DND-41 (cell line): ENCODE data around the gene DDX31.

Experiments
- ATAC-seq: fragments of 200-7000 bp; cut with Tn5 transposase; 3 replicates; pipeline ENCODE4 v1.9.1; 2021; ENCODE audit warnings: low read depth; ENCODE audit not compliant: insufficient read depth
- DNase-seq: peaks from one replicate; pipeline ENCODE4 v3.0.0-alpha.2; 2020
- H2AFZ ChIP-seq: 2 replicates; pipeline ENCODE4 v1.6.0; 2012; ENCODE audit warnings: low read depth, low read length
- H3K27ac ChIP-seq: 2 replicates; pipeline ENCODE4 v1.5.1; 2012; ENCODE audit warnings: low read length, inconsistent platforms
- H3K27me3 ChIP-seq: fragments of 200-600 bp; sonication (generic); 2 replicates; pipeline ENCODE4 v1.6.0; 2012; ENCODE audit warnings: low read length, mild to moderate bottlenecking, inconsistent platforms; ENCODE audit not compliant: insufficient read depth, poor library complexity
- H3K36me3 ChIP-seq: 2 replicates; pipeline ENCODE4 v1.5.1; 2012; ENCODE audit warnings: low read length, inconsistent platforms; ENCODE audit not compliant: insufficient read depth
- H3K4me1 ChIP-seq: 2 replicates; pipeline ENCODE4 v1.5.1; 2012; ENCODE audit warnings: mild to moderate bottlenecking, low read length; ENCODE audit not compliant: insufficient read depth
- H3K4me2 ChIP-seq: 2 replicates; pipeline ENCODE4 v1.6.0; 2012; ENCODE audit warnings: mild to moderate bottlenecking, moderate library complexity, low read length, inconsistent platforms; ENCODE audit not compliant: insufficient read depth
- H3K4me3 ChIP-seq, 2 experiments: fragments of 200-600 bp in 1 of 2; shearing (Covaris generic) in 1 of 2; 2 replicates each; pipeline ENCODE4 v1.5.1; 2012 to 2016; ENCODE audit warnings: inconsistent platforms in 2 of 2, low read length in 2 of 2, mild to moderate bottlenecking in 2 of 2, low read depth in 1 of 2, moderate library complexity in 1 of 2
- H3K79me2 ChIP-seq: 2 replicates; pipeline ENCODE4 v1.6.0; 2012; ENCODE audit warnings: low read length, inconsistent platforms; ENCODE audit not compliant: insufficient read depth
- H3K9ac ChIP-seq: 2 replicates; pipeline ENCODE4 v1.6.0; 2012; ENCODE audit warnings: low read depth, mild to moderate bottlenecking, inconsistent platforms, low read length, moderate library complexity
- H3K9me3 ChIP-seq: 2 replicates; pipeline ENCODE4 v1.5.1; 2012; ENCODE audit warnings: low read length, moderate library complexity, mild to moderate bottlenecking, inconsistent platforms; ENCODE audit not compliant: insufficient read depth, severe bottlenecking
- H4K20me1 ChIP-seq: 2 replicates; pipeline ENCODE4 v1.6.0; 2012; ENCODE audit warnings: low read length; ENCODE audit not compliant: insufficient read depth
- CTCF ChIP-seq: IDR thresholded peaks from 2 replicates; pipeline ENCODE4 v1.5.1; 2012; ENCODE audit warnings: borderline replicate concordance, low read length, moderate library complexity, mild to moderate bottlenecking; ENCODE audit not compliant: poor library complexity, severe bottlenecking; ENCODE audit errors: extremely low read depth
- EZH2 ChIP-seq: IDR thresholded peaks from 3 replicates; pipeline ENCODE4 v1.6.1; 2012; ENCODE audit warnings: borderline replicate concordance, low read depth, mild to moderate bottlenecking, moderate library complexity, low read length, inconsistent platforms; ENCODE audit not compliant: severe bottlenecking

The DDX31 gene

GRCh38 chr9:132586830-132587591 lies 82.8 kb downstream of the DDX31 start:
- H3K4me2 ChIP-seq, result no peak overlapping the region
- H2AFZ ChIP-seq, result no peak overlapping the region
- H3K27ac ChIP-seq, result no peak overlapping the region
- no peaks in the 10 kb centered on the region for H3K4me1 ChIP-seq
- no peaks in the 10 kb centered on the region for H3K27me3 ChIP-seq
- H3K4me3 ChIP-seq, result no peak overlapping the region
- H3K9ac ChIP-seq, result no peak overlapping the region
- H3K79me2 ChIP-seq, result no peaks in the 10 kb centered on the region
- no peak for TF ChIP-seq EZH2
- TF ChIP-seq CTCF, result no peak
- peaks cover 19% of the 10 kb centered on the region; the same call in 1 of the 2 replicates for H4K20me1 ChIP-seq
- no peaks in the 10 kb centered on the region for H3K36me3 ChIP-seq
- H3K9me3 ChIP-seq, result no peaks in the 10 kb centered on the region
- ATAC-seq (no peak), DNase-seq (no peak)

GRCh38 chr9:132585954-132586829 lies 83.6 kb downstream of the DDX31 start:
- Histone ChIP-seq H2AFZ (no peak overlapping the region), H3K9ac (no peak overlapping the region), H3K27me3 (no peaks in the 10 kb centered on the region), H3K9me3 (no peaks in the 10 kb centered on the region), H3K4me3 (no peak overlapping the region), H3K4me1 (0 out of 2 replicates have a peak, but pooled peaks cover 3% of the 10 kb centered on the region), H3K4me2 (no peak overlapping the region), H3K79me2 (no peaks in the 10 kb centered on the region), H3K27ac (no peak overlapping the region), H3K36me3 (no peaks in the 10 kb centered on the region), H4K20me1 (peaks cover 23% of the 10 kb centered on the region; the same call in 1 of the 2 replicates)
- DNase-seq (no peak), ATAC-seq (no peak)
- TF ChIP-seq CTCF (no peak), EZH2 (no peak)

GRCh38 chr9:132584601-132585560 lies 84.9 kb downstream of the DDX31 start:
- peaks cover 19% of the 10 kb centered on the region; the same call in 1 of the 2 replicates for H4K20me1 ChIP-seq
- H3K79me2 ChIP-seq, result no peaks in the 10 kb centered on the region
- TF ChIP-seq CTCF (no peak), EZH2 (no peak)
- H3K4me1 ChIP-seq, result 0 out of 2 replicates have a peak, but pooled peaks cover 3% of the 10 kb centered on the region
- no peak overlapping the region for H3K4me2 ChIP-seq
- DNase-seq (no peak), ATAC-seq (no peak)
- no peaks in the 10 kb centered on the region for H3K27me3 ChIP-seq
- no peaks in the 10 kb centered on the region for H3K36me3 ChIP-seq
- H3K27ac ChIP-seq, result no peak overlapping the region
- H3K4me3 ChIP-seq, result no peak overlapping the region
- H2AFZ ChIP-seq, result no peak overlapping the region
- no peak overlapping the region for H3K9ac ChIP-seq
- H3K9me3 ChIP-seq, result no peaks in the 10 kb centered on the region
